ENCODE measurements around the gene TRERF1. TPM values are rescaled to one million over a fixed set of nuclear protein-coding genes. Genes with fewer than 3 reads are reported as not detected.

TRERF1 gene
- total and polyA plus RNA-seq, 2 experiments from 2014 or later: 11.2 to 20.6 TPM

DNA sequence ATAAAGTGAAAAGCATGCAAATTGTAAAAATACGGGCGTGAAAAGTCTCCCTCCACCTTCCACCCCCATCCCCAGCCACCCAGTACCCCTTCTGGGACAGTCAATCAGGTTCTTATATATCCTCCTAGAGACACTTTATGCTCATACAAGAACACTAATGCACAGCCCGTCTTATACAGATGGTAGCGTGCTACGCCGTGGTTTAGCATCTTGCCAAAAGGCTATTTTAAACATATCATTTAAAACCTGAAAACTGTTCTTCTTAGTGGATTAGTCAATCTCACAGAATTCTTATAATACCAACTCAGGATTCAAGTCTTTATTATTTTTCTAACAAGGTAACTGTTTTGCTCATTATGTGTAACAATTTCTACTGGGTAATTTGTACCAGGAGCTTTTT lies 176.8 kb downstream of the TRERF1 start (continued):
- no peak for TF ChIP-seq REST (IDR thresholded peaks at IDR 0.05; ENCODE audit: unreplicated experiment)
- TF ChIP-seq, protein P1, sequence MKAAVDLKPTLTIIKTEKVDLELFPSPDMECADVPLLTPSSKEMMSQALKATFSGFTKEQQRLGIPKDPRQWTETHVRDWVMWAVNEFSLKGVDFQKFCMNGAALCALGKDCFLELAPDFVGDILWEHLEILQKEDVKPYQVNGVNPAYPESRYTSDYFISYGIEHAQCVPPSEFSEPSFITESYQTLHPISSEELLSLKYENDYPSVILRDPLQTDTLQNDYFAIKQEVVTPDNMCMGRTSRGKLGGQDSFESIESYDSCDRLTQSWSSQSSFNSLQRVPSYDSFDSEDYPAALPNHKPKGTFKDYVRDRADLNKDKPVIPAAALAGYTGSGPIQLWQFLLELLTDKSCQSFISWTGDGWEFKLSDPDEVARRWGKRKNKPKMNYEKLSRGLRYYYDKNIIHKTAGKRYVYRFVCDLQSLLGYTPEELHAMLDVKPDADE (IDR thresholded peaks at IDR 0.05): no peak
- TF ChIP-seq ZNF114 (CRISPR knock-in tag; IDR thresholded peaks at IDR 0.05): no peak
- no peak for TF ChIP-seq ZNF331 (CRISPR knock-in tag; IDR thresholded peaks at IDR 0.05; ENCODE audit: low read depth)

DNA sequence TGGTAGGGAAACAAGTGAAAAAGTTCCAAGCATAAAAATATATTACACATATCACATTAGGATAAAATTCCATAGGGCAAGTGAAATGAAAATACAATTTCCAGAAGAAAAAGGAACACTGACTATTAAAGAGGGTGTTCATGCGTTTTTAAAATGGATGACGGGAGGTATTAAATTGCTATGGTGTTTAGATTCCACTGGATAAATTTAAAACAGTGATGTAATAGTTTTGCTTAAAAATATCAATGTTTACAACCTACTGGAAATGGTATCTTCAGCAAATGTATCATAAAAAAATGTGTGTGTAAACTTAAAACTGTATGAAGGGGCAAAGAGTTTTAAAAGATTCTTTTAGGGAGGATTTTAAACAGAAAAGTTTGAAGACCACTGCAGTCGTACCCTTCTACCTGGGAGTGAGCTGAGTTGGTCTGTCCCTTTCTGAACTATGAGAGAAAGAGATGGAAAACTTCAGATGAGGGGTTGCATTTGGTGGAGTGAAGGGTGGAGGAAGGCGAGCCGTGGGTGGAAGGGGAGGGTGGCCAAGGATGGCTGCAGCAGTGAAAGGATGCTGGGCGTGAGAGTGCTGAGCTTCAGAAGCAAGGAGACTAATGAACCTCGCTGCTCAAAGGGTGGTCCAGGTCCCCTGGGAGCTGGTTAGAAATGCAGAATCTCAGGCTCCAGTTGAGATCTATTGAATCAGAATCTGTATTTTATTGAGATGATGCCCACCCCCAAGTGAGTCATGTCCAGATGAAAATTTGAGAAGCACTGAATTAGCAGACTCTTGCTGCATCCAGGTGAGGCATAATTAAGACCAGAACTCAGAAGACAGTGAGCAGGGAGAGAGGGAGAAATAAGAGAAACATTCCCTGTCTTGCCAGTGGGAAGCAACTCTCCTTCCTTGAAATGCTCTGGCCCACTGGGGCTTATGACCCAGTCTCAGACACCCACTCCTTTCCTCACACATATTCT lies 179.6 kb downstream of the TRERF1 start:
- Mint-ChIP-seq H3K27ac (no peak overlapping the region), H3K4me1 (peaks cover 24% of the 10 kb centered on the region), H3K9me3 (no peaks in the 10 kb centered on the region), H3K4me3 (no peak overlapping the region), H3K36me3 (ENCODE audit: low read depth) (peaks cover 25% of the 10 kb centered on the region), H3K27me3 (ENCODE audit: insufficient read depth, low read depth, poor library complexity) (peaks cover 7% of the 10 kb centered on the region)
- Histone ChIP-seq H3K79me2 (replicated peaks; ENCODE audit: insufficient read depth) (peaks cover 5% of the 10 kb centered on the region; the same call in 1 of the 2 replicates), H3K27ac (ENCODE audit: low read depth) (no peak overlapping the region), H3K4me3 (no peak overlapping the region), H3F3A (replicated peaks; ENCODE audit: low read depth) (0 out of 2 replicates have a peak, but pooled peaks cover 3% of the 10 kb centered on the region), H3K4me2 (no peak overlapping the region), H4K20me1 (replicated peaks; ENCODE audit: insufficient read depth) (no peaks in the 10 kb centered on the region; the same call in 1 of the 2 replicates), H2AFZ (no peak overlapping the region), H3K36me3 (ENCODE audit: insufficient read depth) (no peaks in the 10 kb centered on the region), H3K4me1 (ENCODE audit: insufficient read depth) (peaks cover 4% of the 10 kb centered on the region; the same call in 1 of the 2 replicates), H3K9me2 (ENCODE audit: insufficient read depth) (no peaks in the 10 kb centered on the region), H3K27me3 (ENCODE audit: insufficient read depth) (no peaks in the 10 kb centered on the region)
- ATAC-seq: no peak
- no peak for DNase-seq (ENCODE audit: low spot score)
- TF ChIP-seq EZH2 (IDR thresholded peaks at IDR 0.05; ENCODE audit: low read depth, unreplicated experiment) (no peak), STAT1 (IDR thresholded peaks at IDR 0.05; ENCODE audit: unreplicated experiment) (no peak), REST (IDR thresholded peaks at IDR 0.05; ENCODE audit: unreplicated experiment) (no peak), NANOG (IDR thresholded peaks at IDR 0.05; ENCODE audit: borderline replicate concordance) (no peak), CREB1 (CRISPR knock-in tag; IDR thresholded peaks at IDR 0.05; ENCODE audit: low read depth) (no peak), ZNF114 (CRISPR knock-in tag; IDR thresholded peaks at IDR 0.05) (no peak), POLR2AphosphoS5 (IDR thresholded peaks at IDR 0.05; ENCODE audit: low read depth) (no peak), JUNB (IDR thresholded peaks at IDR 0.05; ENCODE audit: unreplicated experiment) (no peak)
- TF ChIP-seq, protein P2, sequence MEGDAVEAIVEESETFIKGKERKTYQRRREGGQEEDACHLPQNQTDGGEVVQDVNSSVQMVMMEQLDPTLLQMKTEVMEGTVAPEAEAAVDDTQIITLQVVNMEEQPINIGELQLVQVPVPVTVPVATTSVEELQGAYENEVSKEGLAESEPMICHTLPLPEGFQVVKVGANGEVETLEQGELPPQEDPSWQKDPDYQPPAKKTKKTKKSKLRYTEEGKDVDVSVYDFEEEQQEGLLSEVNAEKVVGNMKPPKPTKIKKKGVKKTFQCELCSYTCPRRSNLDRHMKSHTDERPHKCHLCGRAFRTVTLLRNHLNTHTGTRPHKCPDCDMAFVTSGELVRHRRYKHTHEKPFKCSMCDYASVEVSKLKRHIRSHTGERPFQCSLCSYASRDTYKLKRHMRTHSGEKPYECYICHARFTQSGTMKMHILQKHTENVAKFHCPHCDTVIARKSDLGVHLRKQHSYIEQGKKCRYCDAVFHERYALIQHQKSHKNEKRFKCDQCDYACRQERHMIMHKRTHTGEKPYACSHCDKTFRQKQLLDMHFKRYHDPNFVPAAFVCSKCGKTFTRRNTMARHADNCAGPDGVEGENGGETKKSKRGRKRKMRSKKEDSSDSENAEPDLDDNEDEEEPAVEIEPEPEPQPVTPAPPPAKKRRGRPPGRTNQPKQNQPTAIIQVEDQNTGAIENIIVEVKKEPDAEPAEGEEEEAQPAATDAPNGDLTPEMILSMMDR (conservative IDR thresholded peaks at IDR 0.05; ENCODE audit: low read depth in 2 of 2): no peak

Measured in GM23338 (cell line).